HG03039 (cell line): ENCODE measurements around the gene EYA2.

Source experiments
- ATAC-seq: cut with Tn5 transposase; IDR thresholded peaks from one replicate; pipeline ENCODE4 v1.9.1; 2021; ENCODE audit warnings: mild to moderate bottlenecking, moderate library complexity; ENCODE audit not compliant: unreplicated experiment

The EYA2 gene

GRCh38 chr20:46999801-47000465 lies 105.3 kb downstream of the EYA2 start:
- no peak for ATAC-seq

- no peak for ATAC-seq
These were observed 108.6 kb downstream of the EYA2 start for GRCh38 chr20:47003223-47003622.

GRCh38 chr20:47004179-47004578 lies 109.5 kb downstream of the EYA2 start:
- no peak for ATAC-seq

GRCh38 chr20:47007826-47008655 lies 113.4 kb downstream of the EYA2 start:
- no peak for ATAC-seq

GRCh38 chr20:47008842-47009518 lies 114.3 kb downstream of the EYA2 start:
- ATAC-seq: no peak

DNA sequence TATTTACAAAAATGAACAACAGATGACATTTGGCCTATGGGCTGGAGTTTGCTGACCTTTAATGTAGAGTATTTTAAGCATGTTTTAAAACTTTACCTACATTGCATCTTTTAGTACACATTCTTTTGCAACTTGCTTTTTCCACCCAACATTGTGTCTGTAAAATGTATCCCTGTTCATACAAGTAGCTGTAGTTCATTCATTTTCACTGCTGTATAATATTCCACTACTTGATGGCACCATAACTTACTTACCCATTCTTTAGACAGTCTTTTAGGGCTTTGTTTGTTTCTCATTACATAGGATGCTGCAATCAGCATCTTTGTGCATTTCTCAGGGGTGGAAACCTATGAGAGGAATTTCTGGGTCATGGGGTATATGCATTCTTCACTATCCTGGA lies 115.1 kb downstream of the EYA2 start:
- no peak for ATAC-seq

DNA sequence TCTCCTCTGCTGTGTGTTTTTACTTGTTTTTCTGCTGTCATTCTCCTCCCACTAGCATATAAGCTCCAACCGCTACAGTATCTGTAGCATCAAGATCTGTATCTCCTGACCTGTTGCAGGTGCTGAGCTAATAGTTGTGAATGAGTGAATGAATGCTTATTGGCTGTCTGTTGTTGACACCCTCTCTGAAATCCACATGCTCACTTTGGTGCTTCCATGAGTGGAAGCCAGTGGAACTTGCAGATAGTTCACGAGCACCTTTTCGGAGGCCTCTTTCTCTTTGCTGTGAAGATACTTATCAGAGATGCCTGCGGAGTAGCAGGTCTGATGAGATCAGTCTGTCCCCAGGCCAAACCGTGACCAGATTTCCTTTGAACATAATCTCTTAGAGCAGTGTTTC lies 117.3 kb downstream of the EYA2 start:
- no peak for ATAC-seq

DNA sequence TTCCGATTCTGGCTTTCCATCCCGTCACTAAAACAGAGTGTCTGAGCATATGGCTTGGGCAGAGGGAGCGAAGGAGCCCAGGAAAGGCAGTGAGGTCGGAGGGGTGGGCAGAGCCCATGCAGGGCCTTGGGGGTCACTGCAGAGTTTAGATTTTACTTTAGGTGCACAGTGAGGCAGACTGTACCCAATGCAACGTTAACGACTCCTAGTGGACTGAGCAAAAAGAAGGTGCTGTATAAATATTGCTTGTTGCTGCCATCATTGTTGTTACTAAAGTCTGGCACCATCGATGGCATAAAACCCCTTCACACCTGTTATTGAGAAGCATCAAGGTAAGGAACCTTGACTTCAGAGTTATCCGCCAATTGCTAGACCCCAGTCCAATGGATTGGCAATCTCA lies 119.0 kb downstream of the EYA2 start:
- ATAC-seq: no peak

DNA sequence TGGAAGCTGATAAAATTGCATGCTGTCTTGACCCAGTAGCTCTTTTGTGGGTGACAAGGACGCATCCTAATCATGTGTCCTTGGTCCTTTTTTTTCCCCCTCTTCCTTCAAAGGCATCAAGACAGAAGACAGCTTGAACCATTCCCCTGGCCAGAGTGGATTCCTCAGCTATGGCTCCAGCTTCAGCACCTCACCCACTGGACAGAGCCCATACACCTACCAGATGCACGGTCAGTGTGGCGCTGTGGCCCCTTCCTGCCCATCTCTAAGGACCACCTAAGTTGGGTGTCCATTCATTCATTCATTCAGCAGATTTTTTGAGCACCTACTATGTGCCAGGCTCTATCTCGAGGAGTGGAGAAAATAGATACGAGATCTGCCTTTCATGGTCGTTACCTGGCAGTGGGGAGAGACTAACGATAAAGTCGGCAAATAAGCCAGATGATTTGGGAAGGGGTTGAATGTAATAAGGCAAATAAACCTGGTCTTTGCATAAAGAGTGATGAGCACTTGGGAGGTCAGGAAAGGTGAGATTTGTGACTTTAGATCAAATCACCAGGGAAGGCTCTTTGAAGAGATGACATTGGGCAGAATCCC lies 121.5 kb downstream of the EYA2 start:
- no peak for ATAC-seq

DNA sequence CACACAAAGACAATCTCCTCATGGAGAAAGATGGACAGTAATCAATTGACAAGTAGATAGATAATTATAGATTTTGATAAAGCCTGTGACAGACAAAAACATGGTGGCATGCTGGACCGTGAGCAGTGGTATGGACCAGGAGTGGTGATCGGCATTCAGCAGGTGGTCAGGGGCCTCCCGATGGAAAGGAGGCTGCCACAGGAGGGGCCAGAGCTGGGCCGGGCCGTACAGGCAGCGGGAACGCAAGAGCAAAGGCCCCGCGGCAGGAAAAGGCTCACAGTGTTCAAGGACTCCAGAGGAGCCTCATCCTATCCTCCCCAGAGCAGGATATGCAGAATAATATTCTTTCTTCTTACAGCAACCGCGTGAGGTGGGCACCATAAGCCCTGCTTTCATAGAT lies 123.7 kb downstream of the EYA2 start:
- no peak for ATAC-seq

DNA sequence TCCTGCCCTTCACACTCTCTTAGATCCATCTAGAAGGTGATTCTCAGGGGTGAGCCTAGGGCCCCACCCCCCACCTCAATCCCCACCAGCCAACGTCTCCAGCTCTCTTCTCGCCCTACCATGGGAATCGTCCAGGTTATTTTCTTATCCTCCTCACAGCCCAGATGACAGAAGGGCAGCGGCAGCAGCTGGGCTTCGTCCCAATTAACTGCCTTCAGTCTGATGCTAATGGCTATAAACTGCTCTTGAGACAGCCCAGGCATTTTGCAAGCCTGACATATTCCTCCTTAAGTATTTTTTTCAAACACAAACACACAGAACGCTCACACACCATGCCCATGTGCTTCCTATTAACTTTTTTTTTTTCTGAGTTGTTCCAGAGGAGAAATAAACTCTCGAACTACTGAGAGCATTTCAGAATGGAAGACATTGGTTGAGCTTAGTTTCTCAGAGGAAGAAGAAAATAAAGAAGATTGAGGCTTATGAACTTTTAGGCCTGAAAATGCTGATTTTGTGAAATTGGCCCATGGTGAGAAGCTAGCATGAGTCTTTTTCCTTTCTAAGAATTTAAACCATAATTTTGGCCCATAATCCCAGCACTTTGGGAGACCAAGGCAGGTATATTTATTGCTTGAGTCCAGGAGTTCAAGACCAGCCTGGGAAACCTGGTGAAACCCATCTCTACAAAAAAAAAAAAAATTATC lies 124.6 kb downstream of the EYA2 start:
- no peak for ATAC-seq

DNA sequence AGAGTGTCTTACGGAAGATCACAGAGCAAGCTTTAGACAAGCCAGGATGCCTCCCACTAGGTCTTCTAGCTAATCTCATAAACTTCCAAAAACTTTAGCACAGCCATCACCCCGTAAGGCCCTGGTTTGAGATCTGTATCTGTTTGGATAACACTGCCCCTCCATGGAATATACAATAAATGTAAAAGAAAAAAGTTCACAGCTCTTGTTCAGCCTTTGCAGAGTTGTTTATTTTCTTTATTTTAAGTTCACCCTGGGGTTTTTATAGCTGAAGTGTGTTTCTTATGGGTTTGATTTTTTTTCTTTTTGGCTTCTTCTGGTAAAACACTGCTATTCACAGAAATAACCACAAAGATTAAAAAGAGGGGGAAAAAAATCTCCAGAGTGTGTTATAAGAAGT lies 125.6 kb downstream of the EYA2 start:
- no peak for ATAC-seq

DNA sequence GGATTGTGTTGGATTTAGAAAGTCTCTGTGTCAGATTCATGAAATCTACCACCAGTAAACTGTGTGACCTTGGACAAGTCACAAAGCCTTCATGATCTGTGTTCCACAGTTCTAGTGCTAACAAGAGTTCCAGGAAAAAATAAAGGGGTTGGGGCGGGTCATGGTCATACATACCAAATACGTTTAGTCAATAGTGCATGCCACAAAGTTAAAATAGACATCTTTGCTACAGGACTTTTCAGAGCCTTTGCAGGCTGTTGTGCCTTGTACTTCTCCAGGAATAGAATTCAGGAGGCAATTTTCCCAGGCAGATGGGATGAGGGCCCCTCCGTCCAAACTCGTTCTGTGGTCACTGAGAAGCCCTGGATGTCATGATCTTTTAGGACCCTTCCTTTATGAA lies 127.2 kb downstream of the EYA2 start:
- ATAC-seq: no peak

GRCh38 chr20:47024461-47024937 lies 129.9 kb downstream of the EYA2 start:
- no peak for ATAC-seq

- no peak for ATAC-seq
These were observed 132.4 kb downstream of the EYA2 start for GRCh38 chr20:47027042-47027441.

GRCh38 chr20:47027456-47027855 lies 132.8 kb downstream of the EYA2 start:
- ATAC-seq: no peak

- no peak for ATAC-seq
These were observed 133.8 kb downstream of the EYA2 start for GRCh38 chr20:47028487-47028886.

DNA sequence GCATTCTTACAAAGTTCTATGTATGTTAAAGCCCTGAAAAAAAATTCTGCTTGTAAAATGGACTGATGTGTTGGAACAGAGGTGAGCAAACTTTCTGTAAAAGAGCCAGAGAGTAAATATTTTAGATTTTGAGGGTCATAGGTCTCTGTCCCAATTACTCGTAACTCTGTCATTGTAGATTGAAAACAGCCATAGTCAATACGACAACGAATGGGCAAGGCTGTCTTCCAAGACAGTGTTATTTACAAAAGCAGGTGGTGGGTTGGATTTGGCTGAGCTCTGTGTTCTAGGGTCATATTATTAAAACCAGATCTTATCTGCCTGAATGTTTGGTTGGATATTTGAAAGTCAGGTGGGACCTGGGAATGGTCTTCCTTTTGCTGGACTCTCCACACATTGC lies 135.2 kb downstream of the EYA2 start:
- no peak for ATAC-seq

GRCh38 chr20:47030271-47030810 lies 135.7 kb downstream of the EYA2 start:
- no peak for ATAC-seq

DNA sequence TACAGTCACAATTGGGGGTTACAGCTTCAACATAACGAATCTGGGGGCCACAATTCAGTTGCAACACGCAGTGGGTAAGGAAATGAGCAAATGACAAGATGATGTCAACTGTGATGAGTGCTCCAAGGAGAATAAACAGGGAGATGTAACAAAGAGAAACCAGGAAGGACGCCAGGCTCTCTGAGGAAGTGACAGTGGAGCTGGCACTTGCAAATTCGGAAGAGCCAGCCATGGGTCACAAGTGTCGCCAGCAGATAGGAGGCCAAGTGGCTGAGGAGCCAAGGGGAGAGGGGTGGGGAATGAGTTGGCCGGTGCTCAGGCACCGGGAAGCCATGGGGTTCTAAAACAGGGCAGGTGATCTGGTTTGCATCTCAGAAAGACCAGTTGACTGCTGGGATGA lies 136.4 kb downstream of the EYA2 start:
- ATAC-seq: no peak

DNA sequence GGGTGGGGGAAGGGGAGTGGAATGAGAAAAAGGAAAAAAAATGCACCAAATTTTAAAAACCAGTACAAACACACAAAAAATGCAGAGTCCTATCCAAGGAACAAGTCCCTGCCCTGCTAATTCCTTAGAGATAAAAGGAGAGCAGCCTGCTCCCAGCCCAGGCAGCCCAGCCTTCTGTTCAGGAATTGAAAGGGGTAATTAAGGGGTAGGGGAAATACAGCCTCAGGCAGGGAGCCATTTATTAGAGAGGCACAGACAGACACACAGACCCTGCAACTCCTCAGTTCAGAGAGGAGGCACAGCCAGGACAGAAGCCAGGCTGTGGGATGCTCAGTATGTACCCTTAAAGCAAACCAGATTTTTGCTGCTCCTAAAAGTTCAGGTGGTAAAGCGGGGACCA lies 137.2 kb downstream of the EYA2 start:
- no peak for ATAC-seq
